LNCAP (cell line): Measurements from ENCODE around the gene ZFHX2.

Source experiments
- CTCF ChIP-seq: fragments of 450-650 bp; IDR thresholded peaks from 2 replicates; pipeline ENCODE4 v1.5.1; 2017; ENCODE audit warnings: mild to moderate bottlenecking

ZFHX2 gene

GRCh38 chr14:23551266-23552028 is at the start of gene ZFHX2:
Gene ZFHX2 (minus strand): TSS chr14:23551765. CDS start chr14:23535325, 16,440 bp downstream.
- TF ChIP-seq CTCF = no peak

- no peak for TF ChIP-seq CTCF
Measured at GRCh38 chr14:23600806-23601205, 49.2 kb upstream of the ZFHX2 start.

- no peak for TF ChIP-seq CTCF
Measured at GRCh38 chr14:23600322-23600707, 48.8 kb upstream of the ZFHX2 start.

- no peak for TF ChIP-seq CTCF
Measured at GRCh38 chr14:23590198-23590597, 38.6 kb upstream of the ZFHX2 start.

GRCh38 chr14:23589606-23590005 is 38.0 kb upstream of the ZFHX2 start:
- no peak for TF ChIP-seq CTCF

GRCh38 chr14:23588884-23589598 is 37.5 kb upstream of the ZFHX2 start:
- TF ChIP-seq CTCF = peak; percentile 82

GRCh38 chr14:23582906-23583760 is 31.6 kb upstream of the ZFHX2 start:
- no peak for TF ChIP-seq CTCF
